ENCODE data around the gene ZNF599.

DNA sequence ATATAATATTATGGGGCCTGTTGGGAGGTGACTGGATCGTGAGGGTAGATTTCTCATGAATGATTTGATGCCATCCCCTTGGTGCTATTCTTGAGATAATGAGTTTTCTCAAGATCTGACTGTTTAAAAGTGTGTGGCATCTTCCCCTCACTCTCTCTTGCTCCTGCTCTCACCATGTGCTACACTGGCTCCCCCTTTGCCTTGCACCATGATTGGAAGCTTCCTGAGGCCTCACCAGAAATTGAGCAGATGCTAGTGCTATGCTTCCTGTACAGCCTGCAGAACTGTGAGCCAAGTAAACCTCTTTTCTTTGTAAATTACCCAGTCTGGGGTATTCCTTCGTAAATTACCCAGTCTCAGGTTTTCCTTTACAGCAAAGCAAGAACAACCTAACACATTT is 1.8 kb upstream of the ZNF599 start:
- TF ChIP-seq, protein P1, sequence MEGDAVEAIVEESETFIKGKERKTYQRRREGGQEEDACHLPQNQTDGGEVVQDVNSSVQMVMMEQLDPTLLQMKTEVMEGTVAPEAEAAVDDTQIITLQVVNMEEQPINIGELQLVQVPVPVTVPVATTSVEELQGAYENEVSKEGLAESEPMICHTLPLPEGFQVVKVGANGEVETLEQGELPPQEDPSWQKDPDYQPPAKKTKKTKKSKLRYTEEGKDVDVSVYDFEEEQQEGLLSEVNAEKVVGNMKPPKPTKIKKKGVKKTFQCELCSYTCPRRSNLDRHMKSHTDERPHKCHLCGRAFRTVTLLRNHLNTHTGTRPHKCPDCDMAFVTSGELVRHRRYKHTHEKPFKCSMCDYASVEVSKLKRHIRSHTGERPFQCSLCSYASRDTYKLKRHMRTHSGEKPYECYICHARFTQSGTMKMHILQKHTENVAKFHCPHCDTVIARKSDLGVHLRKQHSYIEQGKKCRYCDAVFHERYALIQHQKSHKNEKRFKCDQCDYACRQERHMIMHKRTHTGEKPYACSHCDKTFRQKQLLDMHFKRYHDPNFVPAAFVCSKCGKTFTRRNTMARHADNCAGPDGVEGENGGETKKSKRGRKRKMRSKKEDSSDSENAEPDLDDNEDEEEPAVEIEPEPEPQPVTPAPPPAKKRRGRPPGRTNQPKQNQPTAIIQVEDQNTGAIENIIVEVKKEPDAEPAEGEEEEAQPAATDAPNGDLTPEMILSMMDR (IDR thresholded peaks at IDR 0.05) = no peak
- TF ChIP-seq EZH2 (IDR thresholded peaks at IDR 0.05; ENCODE audit: borderline replicate concordance, insufficient read depth, low read depth, low read length, poor library complexity, severe bottlenecking) = no peak
